Loucy (cell line): Measurements from ENCODE around the gene MFAP3L.

Source experiments
- H2AFZ ChIP-seq: fragments of 200-600 bp; sonication (generic); 2 replicates; pipeline ENCODE4 v1.6.0; 2016; ENCODE audit warnings: antibody characterized with exemption, mild to moderate bottlenecking, low read length, moderate library complexity
- H3F3A ChIP-seq: fragments of 200-600 bp; 2 replicates; pipeline ENCODE4 v1.6.0; 2016; ENCODE audit warnings: antibody characterized with exemption, low read depth, mild to moderate bottlenecking
- H3K27me3 ChIP-seq: fragments of 200-600 bp; sonication (generic); 2 replicates; pipeline ENCODE4 v1.6.1; 2014; ENCODE audit warnings: low read length, mild to moderate bottlenecking; ENCODE audit not compliant: insufficient read depth, poor library complexity, severe bottlenecking
- H3K36me3 ChIP-seq: fragments of 200-600 bp; sonication (generic); 2 replicates; pipeline ENCODE4 v1.6.1; 2016; ENCODE audit warnings: low read length; ENCODE audit not compliant: insufficient read depth
- H3K4me1 ChIP-seq: fragments of 200-600 bp; sonication (generic); 2 replicates; pipeline ENCODE4 v1.5.1; 2014; ENCODE audit warnings: low read length, mild to moderate bottlenecking; ENCODE audit not compliant: insufficient read depth, poor library complexity, severe bottlenecking
- H3K4me2 ChIP-seq: fragments of 200-600 bp; sonication (generic); 2 replicates; pipeline ENCODE4 v1.6.0; 2014; ENCODE audit warnings: antibody characterized with exemption, low read length, low read depth, mild to moderate bottlenecking; ENCODE audit not compliant: poor library complexity, severe bottlenecking
- H3K4me3 ChIP-seq: fragments of 200-600 bp; sonication (generic); 2 replicates; pipeline ENCODE4 v1.5.1; 2014; ENCODE audit warnings: low read length, mild to moderate bottlenecking, mixed read lengths; ENCODE audit not compliant: poor library complexity, severe bottlenecking
- H3K79me2 ChIP-seq: fragments of 200-600 bp; sonication (generic); 2 replicates; pipeline ENCODE4 v1.6.1; 2014; ENCODE audit warnings: low read length; ENCODE audit not compliant: insufficient read depth
- H3K9ac ChIP-seq: fragments of 200-600 bp; sonication (generic); 2 replicates; pipeline ENCODE4 v1.6.0; 2014; ENCODE audit warnings: mild to moderate bottlenecking, low read depth, low read length, moderate library complexity; ENCODE audit not compliant: poor library complexity, severe bottlenecking
- H3K9me2 ChIP-seq: fragments of 200-600 bp; sonication (generic); replicated peaks from 2 replicates; pipeline ENCODE4 v1.6.1; 2016; ENCODE audit warnings: low read depth, low read length, mixed read lengths
- H3K9me3 ChIP-seq: fragments of 200-600 bp; sonication (generic); 2 replicates; pipeline ENCODE4 v1.6.1; 2014; ENCODE audit warnings: mild to moderate bottlenecking, antibody characterized with exemption, low read length, low read depth; ENCODE audit not compliant: insufficient read depth
- H4K20me1 ChIP-seq: fragments of 200-600 bp; sonication (generic); 2 replicates; pipeline ENCODE4 v1.6.0; 2014; ENCODE audit warnings: antibody characterized with exemption, low read length, mild to moderate bottlenecking; ENCODE audit not compliant: insufficient read depth, poor library complexity, severe bottlenecking
- CTCF ChIP-seq: fragments of 200-600 bp; sonication (generic); conservative IDR thresholded peaks from 2 replicates; pipeline ENCODE4 v1.5.1; 2014; ENCODE audit warnings: mild to moderate bottlenecking, antibody characterized with exemption, low read length
- EZH2phosphoT487 ChIP-seq: fragments of 200-600 bp; IDR thresholded peaks from 2 replicates; pipeline ENCODE4 v1.6.1; 2018; ENCODE audit warnings: antibody characterized with exemption, mild to moderate bottlenecking, moderate library complexity, borderline replicate concordance

MFAP3L gene

DNA sequence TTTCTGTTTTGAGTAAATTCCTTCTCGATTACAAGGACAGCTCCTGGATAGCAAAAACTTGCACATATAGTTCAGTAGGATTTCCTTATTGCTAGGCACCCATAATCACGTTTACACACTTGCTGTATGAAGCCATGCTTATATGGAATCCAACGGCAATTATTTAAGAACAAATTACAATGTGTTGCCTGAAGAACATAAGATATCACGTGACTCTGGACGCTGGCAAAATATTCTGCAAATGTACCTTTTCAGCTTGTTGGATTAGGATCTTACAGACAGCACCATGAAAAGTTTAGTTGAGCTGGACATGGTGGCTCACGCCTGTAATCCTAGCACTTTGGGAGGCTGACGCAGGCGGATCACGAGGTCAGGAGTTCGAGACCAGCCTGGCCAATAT is 17.4 kb downstream of the MFAP3L start:
- no peaks in the 10 kb centered on the region for H3K27me3 ChIP-seq
- no peaks in the 10 kb centered on the region for H3K9me3 ChIP-seq
- no peaks in the 10 kb centered on the region for H3K36me3 ChIP-seq
- no peaks in the 10 kb centered on the region for H3F3A ChIP-seq
- no peak overlapping the region for H3K4me3 ChIP-seq
- H3K4me1 ChIP-seq: no peaks in the 10 kb centered on the region
- H4K20me1 ChIP-seq: no peaks in the 10 kb centered on the region
- H3K9ac ChIP-seq: no peak overlapping the region
- no peak overlapping the region for H3K4me2 ChIP-seq
- H3K79me2 ChIP-seq: no peaks in the 10 kb centered on the region
- no peaks in the 10 kb centered on the region for H3K9me2 ChIP-seq
- no peak overlapping the region for H2AFZ ChIP-seq
- TF ChIP-seq EZH2phosphoT487 (no peak), CTCF (no peak)

GRCh38 chr4:170008371-170008770 is 17.8 kb downstream of the MFAP3L start:
- H3K79me2 ChIP-seq: no peaks in the 10 kb centered on the region

DNA sequence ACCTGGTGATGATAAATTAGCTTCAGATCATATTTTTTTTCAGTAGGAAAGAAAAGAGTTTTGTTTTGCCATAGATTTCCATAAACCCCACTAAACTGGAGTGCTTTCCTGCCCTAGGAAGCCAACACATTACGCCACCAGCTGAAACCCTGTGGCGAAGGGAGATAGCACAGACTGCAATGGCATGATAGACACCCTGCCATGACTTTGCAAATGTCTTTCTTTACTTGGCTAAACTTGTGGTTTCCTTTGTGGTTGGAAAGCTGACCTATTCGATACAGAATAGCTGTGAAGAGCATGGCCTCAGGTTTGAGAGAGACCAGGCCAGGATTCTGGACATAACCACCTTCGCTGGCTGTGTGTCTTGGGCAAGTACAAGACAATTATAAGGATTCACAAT is 19.1 kb downstream of the MFAP3L start:
- no peaks in the 10 kb centered on the region for H4K20me1 ChIP-seq
- H3F3A ChIP-seq: no peaks in the 10 kb centered on the region
- TF ChIP-seq EZH2phosphoT487 (no peak), CTCF (no peak)
- H2AFZ ChIP-seq: no peak overlapping the region
- H3K4me2 ChIP-seq: no peak overlapping the region
- no peaks in the 10 kb centered on the region for H3K9me3 ChIP-seq
- no peaks in the 10 kb centered on the region for H3K36me3 ChIP-seq
- no peaks in the 10 kb centered on the region for H3K79me2 ChIP-seq
- no peak overlapping the region for H3K9ac ChIP-seq
- H3K27me3 ChIP-seq: no peaks in the 10 kb centered on the region
- no peak overlapping the region for H3K4me3 ChIP-seq
- no peaks in the 10 kb centered on the region for H3K4me1 ChIP-seq
- H3K9me2 ChIP-seq: no peaks in the 10 kb centered on the region

More at GRCh38 chr4:170008371-170008770, 17.8 kb downstream of the MFAP3L start:
- H3F3A ChIP-seq: no peaks in the 10 kb centered on the region
- H3K9me2 ChIP-seq: no peaks in the 10 kb centered on the region
- H3K9ac ChIP-seq: no peak overlapping the region
- H3K27me3 ChIP-seq: no peaks in the 10 kb centered on the region
- H3K9me3 ChIP-seq: no peaks in the 10 kb centered on the region
- H2AFZ ChIP-seq: no peak overlapping the region
- no peak overlapping the region for H3K4me3 ChIP-seq
- H3K4me2 ChIP-seq: no peak overlapping the region
- H3K36me3 ChIP-seq: no peaks in the 10 kb centered on the region
- no peaks in the 10 kb centered on the region for H4K20me1 ChIP-seq
- H3K4me1 ChIP-seq: no peaks in the 10 kb centered on the region
- TF ChIP-seq EZH2phosphoT487 (no peak), CTCF (no peak)
